A673 (cell line): ENCODE results near the gene LCN15. TPM values are rescaled to one million over a fixed set of nuclear protein-coding genes. Genes with fewer than 3 reads are reported as not detected.
"Not testable (repeated sequence)": the region's sequence is repeated elsewhere in the genome, so short reads cannot be mapped to it uniquely, and the experiment has no call there.

Source experiments
- BruUV-seq: library from RNA; stranded (reverse); fragments of 400-500 nt; replicated peaks from 2 replicates; lab custom pipeline; 2021; lab: Mats Ljungman, UMichigan
- CTCF ChIA-PET: fragments of 300-600 bp; sonication (Branson Sonifier 250); formaldehyde crosslinking; loops from one replicate; lab custom pipeline; 2022; ENCODE audit warnings: antibody characterized with exemption; lab: Charles Lee
- POLR2A ChIA-PET: fragments of 300-600 bp; sonication (Branson Sonifier 250); formaldehyde crosslinking; loops from one replicate; lab custom pipeline; 2022; ENCODE audit warnings: antibody characterized with exemption; ENCODE audit not compliant: low non-redundant PET; lab: Charles Lee
- DNase-seq: peaks from one replicate; pipeline ENCODE4 v3.0.0-alpha.2; 2015; ENCODE audit warnings: low spot score
- H3K27ac ChIP-seq: fragments of 200-600 bp; sonication (generic); 2 replicates; pipeline ENCODE4 v1.5.1; 2016; ENCODE audit warnings: mixed run types, low read depth, mild to moderate bottlenecking, mixed read lengths, antibody characterized with exemption, low read length; ENCODE audit not compliant: poor library complexity, severe bottlenecking
- H3K27me3 ChIP-seq: fragments of 200-600 bp; sonication (generic); replicated peaks from 2 replicates; pipeline ENCODE4 v1.6.1; 2017; ENCODE audit warnings: mixed run types, low read depth, mild to moderate bottlenecking, mixed read lengths, antibody characterized with exemption, low read length; ENCODE audit not compliant: insufficient read depth, poor library complexity
- H3K36me3 ChIP-seq: fragments of 200-600 bp; sonication (generic); 2 replicates; pipeline ENCODE4 v1.6.1; 2016; ENCODE audit warnings: mixed run types, mild to moderate bottlenecking, mixed read lengths, antibody characterized with exemption, low read length; ENCODE audit not compliant: insufficient read depth, poor library complexity, severe bottlenecking
- H3K4me1 ChIP-seq: fragments of 200-600 bp; sonication (generic); 2 replicates; pipeline ENCODE4 v1.6.1; 2017; ENCODE audit warnings: mixed run types, mild to moderate bottlenecking, mixed read lengths, antibody characterized with exemption, low read length; ENCODE audit not compliant: insufficient read depth, poor library complexity, severe bottlenecking
- H3K4me3 ChIP-seq: fragments of 200-600 bp; sonication (generic); 2 replicates; pipeline ENCODE4 v1.5.1; 2016; ENCODE audit warnings: low read depth, mixed run types, mild to moderate bottlenecking, mixed read lengths, low read length; ENCODE audit not compliant: poor library complexity, severe bottlenecking
- H3K9me3 ChIP-seq: fragments of 200-600 bp; sonication (generic); 2 replicates; pipeline ENCODE4 v1.6.1; 2016; ENCODE audit warnings: mixed run types, low read depth, mild to moderate bottlenecking, mixed read lengths, antibody characterized with exemption, low read length; ENCODE audit not compliant: poor library complexity, severe bottlenecking
- EZH2 ChIP-seq: fragments of 200-600 bp; sonication (generic); IDR thresholded peaks from 2 replicates; pipeline ENCODE4 v1.6.1; 2017; ENCODE audit warnings: borderline replicate concordance, low read depth, mild to moderate bottlenecking, mixed read lengths, antibody characterized with exemption, low read length; ENCODE audit not compliant: poor library complexity, severe bottlenecking
- intact Hi-C: fragments of 100-400 bp; cut with micrococcal nuclease; formaldehyde crosslinking; loops from one replicate; pipeline ENCODE4 v1.10.0; 2022; ENCODE audit not compliant: unreplicated experiment
- total RNA-seq: library from RNA; stranded (reverse); gene quantifications from 2 replicates; pipeline ENCODE4 v1.2.3, GENCODE V29; 2021
- TF ChIP-seq, protein P1 (sequence below): fragments of 300-800, 200-600 bp; sonication (generic); conservative IDR thresholded peaks from 2 replicates; pipeline ENCODE4 v1.5.1; 2017; ENCODE audit warnings: low read depth, mild to moderate bottlenecking, antibody characterized with exemption, low read length, moderate library complexity, mixed read lengths

LCN15 gene
- total RNA-seq, 1 experiment from 2014 or later: not detected

DNA sequence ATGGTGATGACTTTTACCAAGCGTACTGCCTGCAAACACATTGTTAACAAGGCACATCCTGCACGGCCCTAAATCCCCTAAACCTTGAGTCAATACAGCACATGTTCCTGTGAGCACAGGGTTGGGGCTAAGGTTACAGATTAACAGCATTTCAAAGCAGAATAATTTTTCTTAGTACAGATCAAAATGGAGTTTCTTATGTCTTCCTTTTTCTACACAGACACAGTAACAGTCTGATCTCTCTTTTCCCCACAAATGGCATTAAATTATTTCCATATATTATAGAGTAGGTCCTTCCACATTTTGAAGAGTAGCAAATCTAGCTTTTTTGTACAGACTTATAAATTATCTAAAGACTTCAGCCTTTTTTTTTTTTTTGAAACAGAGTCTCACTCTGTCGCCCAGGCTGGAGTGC lies 25.2 kb upstream of the LCN15 start:
- DNase-seq: no peak
- Histone ChIP-seq H3K4me1 (peaks cover 16% of the 10 kb centered on the region), H3K27me3 (no peaks in the 10 kb centered on the region), H3K9me3 (no peaks in the 10 kb centered on the region), H3K4me3 (no peak overlapping the region), H3K36me3 (no peaks in the 10 kb centered on the region), H3K27ac (no peak overlapping the region)
- POLR2A ChIA-PET: interaction anchor here (0.6 kb wide), 1 partner anchor 281 kb away, joined by 3 read pairs; the partner anchor contains the start of gene SAPCD2
- BruUV-seq: no TSS peak
- TF ChIP-seq, protein P1, sequence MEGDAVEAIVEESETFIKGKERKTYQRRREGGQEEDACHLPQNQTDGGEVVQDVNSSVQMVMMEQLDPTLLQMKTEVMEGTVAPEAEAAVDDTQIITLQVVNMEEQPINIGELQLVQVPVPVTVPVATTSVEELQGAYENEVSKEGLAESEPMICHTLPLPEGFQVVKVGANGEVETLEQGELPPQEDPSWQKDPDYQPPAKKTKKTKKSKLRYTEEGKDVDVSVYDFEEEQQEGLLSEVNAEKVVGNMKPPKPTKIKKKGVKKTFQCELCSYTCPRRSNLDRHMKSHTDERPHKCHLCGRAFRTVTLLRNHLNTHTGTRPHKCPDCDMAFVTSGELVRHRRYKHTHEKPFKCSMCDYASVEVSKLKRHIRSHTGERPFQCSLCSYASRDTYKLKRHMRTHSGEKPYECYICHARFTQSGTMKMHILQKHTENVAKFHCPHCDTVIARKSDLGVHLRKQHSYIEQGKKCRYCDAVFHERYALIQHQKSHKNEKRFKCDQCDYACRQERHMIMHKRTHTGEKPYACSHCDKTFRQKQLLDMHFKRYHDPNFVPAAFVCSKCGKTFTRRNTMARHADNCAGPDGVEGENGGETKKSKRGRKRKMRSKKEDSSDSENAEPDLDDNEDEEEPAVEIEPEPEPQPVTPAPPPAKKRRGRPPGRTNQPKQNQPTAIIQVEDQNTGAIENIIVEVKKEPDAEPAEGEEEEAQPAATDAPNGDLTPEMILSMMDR: no peak
- TF ChIP-seq EZH2: no peak
- CTCF ChIA-PET: no interaction called here
- intact Hi-C loops: no loop called here

DNA sequence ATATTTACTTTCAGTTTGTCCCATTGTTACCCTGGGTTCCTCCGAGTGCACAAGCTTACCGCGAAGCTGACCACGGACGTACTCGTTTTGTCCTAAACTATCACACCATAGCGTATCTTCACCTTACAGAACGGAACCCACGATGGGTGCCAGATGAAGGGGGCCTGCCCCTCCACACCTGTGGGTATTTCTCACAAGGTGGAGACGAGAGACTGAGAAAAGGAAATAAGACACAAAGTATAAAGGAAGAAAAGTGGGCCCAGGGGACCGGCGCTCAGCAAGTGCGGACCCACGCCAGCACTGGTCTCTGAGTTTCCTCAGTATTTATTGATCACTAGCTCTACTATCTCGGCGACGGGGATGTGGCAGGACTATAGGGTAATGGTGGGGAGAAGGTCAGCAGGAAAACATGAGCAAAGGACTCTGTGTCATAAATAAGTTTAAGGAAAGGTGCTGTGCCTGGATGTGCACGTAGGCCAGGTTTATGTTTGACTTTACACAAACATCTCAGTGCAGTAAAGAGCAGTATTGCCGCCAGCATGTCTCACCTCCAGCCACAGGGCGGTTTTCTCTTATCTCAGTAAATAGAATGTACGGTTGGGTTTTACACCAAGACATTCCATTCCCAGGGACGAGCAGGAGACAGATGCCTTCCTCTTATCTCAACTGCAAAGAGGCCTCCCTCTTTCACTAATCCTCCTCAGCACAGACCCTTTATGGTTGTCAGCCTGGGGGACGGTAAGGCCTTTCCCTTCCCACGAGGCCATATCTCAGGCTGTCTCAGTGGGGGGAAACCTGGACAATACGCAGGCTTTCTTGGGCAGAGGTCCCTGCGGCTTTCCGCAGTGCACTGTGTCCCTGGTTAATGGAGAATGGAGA lies 24.6 kb upstream of the LCN15 start:
- POLR2A ChIA-PET: interaction anchor here (0.6 kb wide), 1 partner anchor 282 kb away, joined by 3 read pairs; the partner anchor contains the start of gene SAPCD2
- intact Hi-C loops, BruUV-seq, CTCF ChIA-PET, H3K36me3 ChIP-seq, H3K4me3 ChIP-seq, DNase-seq, H3K9me3 ChIP-seq, H3K27ac ChIP-seq, H3K27me3 ChIP-seq: not testable (repeated sequence)
- peaks cover 16% of the 10 kb centered on the region for H3K4me1 ChIP-seq

DNA sequence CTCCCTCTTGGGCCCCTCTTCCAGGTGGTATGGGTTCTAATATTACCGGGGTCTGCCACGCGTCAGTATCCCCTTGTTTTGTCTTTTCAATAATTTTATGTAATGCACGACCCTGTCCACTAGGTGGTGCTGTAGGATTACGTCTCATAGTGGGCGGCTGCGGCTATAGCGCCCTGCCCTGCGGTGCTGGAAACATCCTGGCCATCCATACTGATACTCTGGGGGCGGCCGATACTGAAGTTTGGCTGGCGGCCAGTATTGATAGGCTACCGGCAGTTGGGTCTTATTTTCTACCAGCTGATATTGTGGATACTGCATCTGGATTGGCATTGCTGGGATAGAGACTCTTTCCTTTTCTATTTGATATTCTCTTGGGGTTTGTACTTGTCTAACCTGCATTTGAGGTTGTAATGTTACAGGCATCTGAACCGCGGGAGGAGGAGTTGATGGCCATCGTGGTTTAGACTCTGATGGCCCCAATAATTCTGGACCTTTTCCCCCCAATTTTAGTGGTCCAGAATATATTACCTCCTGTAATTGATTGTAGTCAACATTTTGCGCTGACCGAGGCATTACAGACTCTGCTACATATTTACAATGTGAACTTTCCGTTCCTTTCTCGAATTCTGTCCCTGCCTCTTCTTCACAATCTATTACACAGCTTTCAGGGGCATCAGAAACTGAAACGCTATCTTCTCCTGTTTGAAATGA lies 23.5 kb upstream of the LCN15 start:
- no peak overlapping the region for H3K27ac ChIP-seq
- H3K4me3 ChIP-seq: no peak overlapping the region
- POLR2A ChIA-PET: no interaction called here
- H3K36me3 ChIP-seq: no peaks in the 10 kb centered on the region
- H3K27me3 ChIP-seq: no peaks in the 10 kb centered on the region
- CTCF ChIA-PET: no interaction called here
- peaks cover 16% of the 10 kb centered on the region for H3K4me1 ChIP-seq
- no peaks in the 10 kb centered on the region for H3K9me3 ChIP-seq
- DNase-seq: peak; percentile 82
- no peak for TF ChIP-seq EZH2
- TF ChIP-seq, protein P1: peak; percentile 85
- intact Hi-C loops: loop anchor here (1.0 kb wide), 1 partner anchor 247 kb away; no protein-coding TSS in a partner anchor
- no TSS peak for BruUV-seq

DNA sequence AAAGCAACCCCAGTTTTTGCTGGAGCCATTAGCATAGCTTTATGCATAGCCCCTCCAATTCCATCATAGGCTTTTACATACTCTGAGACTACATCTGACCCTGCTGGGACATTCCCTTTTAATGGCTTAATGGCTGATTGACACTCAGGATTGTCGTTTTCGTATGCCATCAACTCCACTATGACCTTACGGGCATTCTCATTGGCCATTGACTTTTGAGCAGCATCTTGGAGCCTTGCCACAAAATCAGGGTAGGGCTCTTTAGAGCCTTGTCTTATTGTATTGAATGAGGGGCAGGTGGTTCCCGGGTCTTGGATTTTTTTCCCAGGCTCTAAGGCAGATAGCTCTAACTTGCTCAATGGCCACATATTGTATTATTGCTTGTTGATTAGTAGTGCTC lies 22.7 kb upstream of the LCN15 start:
- H3K9me3 ChIP-seq, H3K27me3 ChIP-seq, BruUV-seq, H3K36me3 ChIP-seq, DNase-seq, POLR2A ChIA-PET, H3K4me3 ChIP-seq, H3K27ac ChIP-seq: not testable (repeated sequence)
- H3K4me1 ChIP-seq: peaks cover 11% of the 10 kb centered on the region
- intact Hi-C loops: loop anchor here (1.0 kb wide), 1 partner anchor 248 kb away; no protein-coding TSS in a partner anchor
- CTCF ChIA-PET: interaction anchor here (1.2 kb wide), 2 partner anchors 23 to 248 kb away, joined by 3 to 5 read pairs; partner anchors contain the start of gene LCN15
